GM18520 (cell line): ENCODE measurements around the gene GALNT7.
"Not testable (repeated sequence)": the region's sequence is repeated elsewhere in the genome, so short reads cannot be mapped to it uniquely, and the experiment has no call there.

Experiments
- ATAC-seq: cut with Tn5 transposase; IDR thresholded peaks from one replicate; pipeline ENCODE4 v1.9.1; 2021; ENCODE audit not compliant: unreplicated experiment

Gene GALNT7

DNA sequence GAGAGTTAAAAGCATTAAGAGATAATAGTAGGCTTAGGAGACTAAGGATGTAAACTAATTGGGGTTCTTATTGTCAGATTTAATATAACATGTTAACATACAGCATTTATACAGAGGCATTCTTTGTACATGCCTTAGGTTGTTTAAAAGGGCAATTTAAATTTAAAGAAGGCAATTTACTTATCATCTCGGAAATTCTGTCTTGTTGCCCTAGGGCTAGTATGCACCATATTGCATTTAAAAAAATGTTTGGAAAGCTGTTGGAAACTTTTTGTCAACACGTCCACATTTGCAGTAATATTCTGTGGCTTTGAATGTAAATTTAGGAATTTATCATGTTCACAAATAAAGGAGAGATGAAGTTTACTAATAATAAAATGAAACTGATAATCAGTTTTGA lies 25.5 kb downstream of the GALNT7 start:
- ATAC-seq = no peak

DNA sequence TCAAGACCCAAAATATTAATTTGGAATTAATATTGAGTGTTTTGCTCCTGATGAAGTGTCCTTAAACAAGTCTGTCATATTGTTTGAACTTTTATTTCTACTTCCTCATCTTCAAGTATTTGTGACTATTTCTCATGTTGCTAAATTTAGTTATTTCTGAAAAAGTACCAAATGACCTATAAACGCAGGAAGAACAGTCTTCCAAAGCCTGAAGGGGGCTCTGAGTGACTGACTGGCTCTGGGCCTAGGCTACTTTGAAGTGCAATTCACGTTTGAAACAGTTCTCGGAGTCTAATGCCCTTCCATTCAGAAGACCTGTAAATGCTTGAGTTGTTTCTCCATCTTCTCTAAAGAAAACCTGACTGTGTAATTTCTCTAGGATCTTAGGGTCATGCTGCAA lies 26.5 kb downstream of the GALNT7 start:
- no peak for ATAC-seq

DNA sequence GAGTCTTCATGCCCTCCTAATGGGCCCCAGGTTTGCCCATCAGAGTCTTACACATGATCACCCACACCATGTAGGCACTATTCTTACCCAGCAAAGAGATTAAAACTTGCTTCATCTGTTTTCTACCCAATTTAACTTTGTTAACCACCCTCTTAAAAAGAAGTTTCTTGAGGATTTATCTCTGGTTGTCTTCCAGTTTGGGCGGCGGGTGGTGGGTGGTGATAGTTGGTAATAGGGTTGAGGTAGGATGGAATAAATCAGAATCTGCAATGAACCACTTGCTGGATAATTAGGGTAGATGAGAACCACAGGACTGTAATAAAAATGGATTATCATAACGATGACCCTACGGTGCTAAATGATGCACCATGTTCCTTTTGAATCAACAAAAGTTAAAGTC lies 30.9 kb downstream of the GALNT7 start:
- ATAC-seq = no peak

DNA sequence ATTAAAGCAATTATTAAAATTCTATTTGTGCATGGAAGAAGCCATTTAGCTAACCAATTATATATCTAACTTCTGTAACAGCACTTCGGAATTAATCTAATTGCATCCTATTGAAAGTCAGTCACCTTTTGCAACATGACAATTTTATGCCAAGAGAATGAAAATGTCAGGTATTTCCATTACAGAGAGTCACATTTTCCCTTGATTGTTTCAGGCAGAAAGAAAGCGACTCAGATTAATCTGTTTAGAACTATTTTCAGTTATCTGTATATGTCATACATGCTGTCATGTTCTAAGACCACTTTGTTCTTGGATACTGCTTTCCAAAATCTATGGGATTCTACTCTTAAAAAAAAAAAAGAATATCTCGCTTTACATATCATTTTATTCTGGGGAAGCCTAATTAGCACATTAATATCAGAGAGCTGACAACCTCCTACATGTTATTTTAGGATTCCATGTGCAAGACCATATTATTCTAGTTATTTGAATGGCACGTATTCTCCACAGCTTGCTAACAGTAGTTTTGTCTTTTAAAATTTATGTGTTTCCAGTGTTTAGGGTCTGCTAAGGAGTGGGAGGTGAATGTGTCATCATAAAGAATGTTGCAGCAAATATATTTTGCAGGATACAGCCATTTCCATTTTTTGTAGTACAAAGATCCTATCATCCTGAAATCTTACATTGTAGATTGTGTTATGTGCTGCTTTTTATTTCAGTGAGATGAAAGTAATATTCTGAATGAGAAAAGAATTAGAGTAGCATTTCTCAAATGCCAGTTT lies 31.7 kb downstream of the GALNT7 start:
- no peak for ATAC-seq

DNA sequence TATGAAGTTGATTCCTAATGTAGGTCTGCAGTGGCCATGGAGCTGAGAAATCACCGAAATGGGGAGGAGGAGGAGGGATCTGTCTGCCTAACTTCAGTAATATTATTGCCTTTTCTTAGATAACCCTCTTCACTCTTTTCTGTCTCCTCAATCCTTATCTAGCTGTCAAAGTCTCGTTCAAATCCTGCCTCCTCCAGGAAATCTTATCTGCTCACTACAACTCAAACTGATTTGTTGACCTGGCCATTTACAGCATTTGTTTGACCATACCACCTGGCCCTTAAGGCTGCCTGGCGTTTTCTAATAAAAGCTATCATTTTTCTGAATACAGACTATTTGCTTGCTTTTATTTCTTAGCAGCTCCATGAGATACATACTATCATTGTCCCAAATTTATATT lies 33.8 kb downstream of the GALNT7 start:
- ATAC-seq = no peak

DNA sequence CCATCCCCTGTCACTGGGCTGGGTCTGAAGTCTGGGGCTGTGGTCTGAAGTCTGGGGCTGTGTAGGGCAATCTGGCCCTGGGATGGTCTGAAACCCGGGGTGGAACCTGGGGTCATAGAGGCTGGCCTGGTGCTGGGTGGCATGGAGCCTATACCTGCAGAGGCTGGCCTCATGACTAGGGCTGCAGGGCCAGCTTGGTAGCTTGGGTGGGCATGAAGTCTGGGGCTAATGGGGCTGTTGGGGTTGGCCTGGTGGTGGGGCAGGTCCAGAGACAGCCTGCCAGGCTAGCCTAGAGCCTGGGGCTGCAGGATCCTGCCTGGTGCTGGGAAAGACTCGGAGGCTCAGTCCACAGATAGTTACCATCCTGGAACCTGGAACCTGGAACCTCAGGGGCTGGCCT lies 37.0 kb downstream of the GALNT7 start:
- ATAC-seq = no peak

DNA sequence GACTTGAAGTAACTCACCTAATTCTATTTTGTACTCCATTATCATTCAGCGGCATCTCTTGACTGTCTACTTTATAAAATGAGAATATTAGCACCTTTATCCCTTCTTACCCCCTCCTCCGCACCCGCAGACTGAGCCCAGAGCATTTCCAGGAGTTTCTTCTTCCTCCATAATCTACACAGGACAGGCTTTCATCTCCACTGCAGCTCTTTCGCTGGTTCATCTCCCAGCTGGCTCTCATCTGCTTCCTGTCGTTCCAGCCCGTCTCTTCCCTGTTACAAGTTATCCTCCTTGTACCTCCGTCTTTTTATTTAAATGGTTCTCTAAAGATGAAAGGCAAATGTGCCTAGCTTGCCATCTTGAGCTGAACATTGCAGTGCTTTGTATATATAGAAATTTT lies 39.8 kb downstream of the GALNT7 start:
- ATAC-seq = no peak

DNA sequence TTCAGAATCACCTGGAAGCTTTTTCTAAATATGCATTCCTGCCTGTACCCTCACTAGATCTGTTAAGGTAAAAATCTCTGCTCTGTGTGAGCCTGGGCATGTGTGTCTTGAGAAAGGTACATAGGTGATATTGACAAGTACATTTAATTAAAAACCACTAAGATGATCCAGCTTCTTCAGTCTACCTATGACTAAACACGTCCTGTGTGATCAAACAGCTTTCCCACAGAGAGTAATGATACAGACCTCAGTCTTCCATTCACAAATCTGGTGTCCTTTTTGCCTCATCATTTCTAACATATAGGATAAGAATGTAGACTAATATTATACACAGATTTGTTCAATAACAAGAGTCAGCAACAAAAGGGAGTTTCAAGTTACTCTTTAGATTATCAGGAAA lies 42.6 kb downstream of the GALNT7 start:
- no peak for ATAC-seq

DNA sequence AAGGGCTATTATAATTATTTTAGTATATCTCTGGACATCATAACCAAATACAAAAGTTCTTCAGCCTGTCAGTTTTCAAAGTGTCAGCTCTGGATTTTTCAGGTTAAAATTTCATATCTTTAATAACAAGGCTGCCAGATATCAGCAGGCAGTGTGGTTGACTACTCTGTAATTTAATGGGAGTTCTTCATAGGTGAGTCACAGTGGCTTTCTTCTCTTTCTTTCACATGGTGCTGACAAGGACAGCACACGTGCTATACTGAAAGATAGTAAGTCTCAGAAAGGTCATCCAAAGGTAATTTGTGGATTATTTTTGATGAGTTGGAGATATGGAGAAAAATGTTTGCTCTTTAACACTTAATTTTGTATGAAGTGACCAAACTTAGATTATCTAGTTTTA lies 43.2 kb downstream of the GALNT7 start:
- no peak for ATAC-seq

DNA sequence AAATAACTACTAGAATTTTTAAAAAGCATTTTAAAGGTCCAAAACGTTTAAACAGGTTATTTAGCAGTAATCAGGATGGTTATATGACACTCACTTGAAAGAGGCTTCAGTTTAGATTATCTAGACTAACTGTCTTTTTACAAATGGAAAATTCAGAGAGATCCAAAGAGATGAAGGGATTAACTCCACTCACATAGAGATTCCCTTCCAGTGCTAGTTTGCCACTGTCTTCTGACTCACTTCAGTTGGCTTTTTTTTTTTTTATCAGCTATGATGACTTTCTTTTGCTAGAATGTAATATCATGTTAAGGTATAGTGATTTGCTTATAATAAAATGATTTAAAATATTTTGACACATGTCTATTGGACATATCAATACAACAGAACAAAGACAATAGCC lies 43.8 kb downstream of the GALNT7 start:
- no peak for ATAC-seq

DNA sequence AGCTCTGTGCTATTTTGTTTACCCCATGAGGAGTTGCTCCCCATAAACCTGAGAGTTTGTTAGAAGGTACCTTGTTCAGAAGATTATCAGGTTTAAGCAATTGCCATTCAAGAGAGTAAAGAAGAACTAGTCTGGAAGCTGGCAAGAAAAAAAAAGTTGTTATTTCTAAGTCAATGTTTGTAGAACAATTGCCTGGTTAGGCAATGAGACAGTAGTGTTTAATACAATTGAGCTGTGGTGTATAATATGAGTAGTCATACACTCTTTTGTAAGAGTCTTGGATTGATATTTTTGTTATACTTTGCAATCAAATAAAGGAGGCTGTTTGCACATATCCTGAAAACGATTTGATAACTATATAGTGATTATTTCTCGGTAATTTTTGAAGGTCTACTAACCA lies 44.7 kb downstream of the GALNT7 start:
- ATAC-seq = no peak

DNA sequence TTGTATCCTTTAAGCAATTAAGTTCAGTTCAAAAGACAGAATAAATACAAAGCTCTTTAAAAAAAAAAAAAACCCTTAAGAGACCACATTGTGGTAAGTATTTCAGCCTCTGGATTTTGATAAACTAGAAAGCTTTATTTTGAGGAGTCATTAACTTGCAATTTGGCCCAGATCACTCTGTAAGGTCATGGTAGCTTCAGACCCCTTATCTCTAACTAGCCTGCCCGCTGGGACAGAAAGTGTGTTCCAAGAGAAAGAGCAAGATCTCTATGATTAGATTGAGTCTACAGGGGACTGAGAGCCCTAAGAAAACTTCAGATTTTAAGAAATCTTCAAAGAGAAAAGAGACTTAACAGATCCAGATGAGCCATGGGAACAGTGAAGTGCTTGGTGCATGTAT lies 45.6 kb downstream of the GALNT7 start:
- no peak for ATAC-seq

DNA sequence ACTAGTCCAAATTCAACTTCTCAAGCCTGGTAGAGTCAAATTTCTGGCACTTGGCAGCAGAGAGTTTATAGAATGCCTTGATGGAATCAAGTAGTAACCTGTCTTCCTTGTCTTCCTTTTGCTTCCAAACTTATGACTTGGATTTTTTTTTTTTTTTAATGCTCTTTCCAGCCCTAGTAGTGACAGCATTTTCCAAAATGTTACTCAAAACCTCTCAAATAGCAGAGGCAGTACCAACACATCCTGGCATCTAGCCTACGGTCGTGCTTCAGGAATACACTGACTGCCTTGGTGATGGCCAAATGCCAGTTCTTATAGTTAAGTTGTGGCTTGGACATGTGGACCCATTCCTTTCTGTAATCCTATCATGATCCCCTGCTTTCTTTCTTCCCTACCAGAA lies 46.0 kb downstream of the GALNT7 start:
- no peak for ATAC-seq

DNA sequence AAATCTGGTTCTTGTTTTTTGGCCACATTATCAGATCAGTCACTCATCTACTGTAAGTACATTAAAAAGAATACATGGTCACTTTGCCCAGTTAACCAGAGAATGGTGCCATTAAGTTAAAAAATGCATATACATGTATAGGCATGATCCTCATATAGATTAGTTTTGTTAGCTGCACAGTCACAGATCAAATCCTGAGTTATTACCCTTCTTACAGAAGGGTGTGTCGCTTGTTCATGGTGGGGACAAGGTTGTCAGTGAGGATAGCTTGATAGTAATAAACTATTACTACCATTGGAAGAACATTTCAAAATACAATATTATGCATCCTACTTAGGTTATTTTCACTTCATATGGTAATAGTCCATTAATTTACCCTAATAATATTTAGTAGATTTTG lies 48.5 kb downstream of the GALNT7 start:
- no peak for ATAC-seq

DNA sequence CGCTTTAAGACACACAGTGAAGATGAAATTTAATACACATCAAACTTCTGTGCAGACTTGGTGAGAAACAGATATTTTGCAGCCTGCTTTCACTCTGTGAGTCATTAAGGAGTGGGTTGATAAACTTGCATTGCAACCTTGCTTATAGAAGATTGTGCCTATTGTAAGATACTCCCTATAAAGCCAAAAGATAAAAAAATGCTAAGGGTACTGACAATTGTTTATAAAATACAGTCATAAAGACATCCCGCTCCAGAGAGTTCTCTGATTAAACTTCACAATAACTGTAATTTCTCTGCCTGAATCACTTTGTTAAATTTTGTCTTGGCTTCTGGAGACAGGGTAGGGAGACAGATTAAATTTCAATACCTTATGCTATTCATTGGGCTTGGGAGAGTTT lies 49.1 kb downstream of the GALNT7 start:
- no peak for ATAC-seq

DNA sequence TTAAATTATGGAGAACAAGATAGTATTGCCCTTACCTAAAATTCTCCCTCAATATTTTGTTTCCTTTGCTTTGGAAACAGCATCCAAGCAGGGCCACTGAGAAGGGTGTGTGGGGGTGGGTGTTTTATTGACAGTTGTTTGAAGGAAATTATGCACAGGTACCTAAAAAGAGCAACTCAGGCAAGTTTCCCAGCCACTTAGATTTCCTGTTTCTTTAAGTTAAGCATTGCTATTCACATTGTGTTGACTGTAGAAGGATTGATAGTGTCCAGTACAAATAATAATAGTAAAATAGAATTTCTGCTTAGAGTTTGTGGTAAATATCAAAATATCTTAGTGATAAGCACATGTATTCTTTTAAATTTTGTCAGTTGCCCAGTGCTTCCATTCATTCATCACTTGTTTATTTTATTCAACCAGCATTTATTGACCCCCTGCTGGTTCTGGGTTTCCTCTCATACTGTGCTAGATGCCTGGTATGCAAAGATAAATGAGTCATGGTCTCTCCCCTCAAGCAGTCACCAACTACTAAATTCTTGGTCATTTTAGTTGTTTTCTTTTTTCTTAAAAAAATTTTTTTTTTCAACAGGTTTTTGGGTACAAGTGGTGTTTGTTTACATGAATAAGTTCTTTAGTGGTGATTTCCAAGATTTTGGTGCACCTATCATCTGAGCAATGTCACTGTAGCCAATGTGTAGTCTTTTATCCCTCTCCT lies 50.0 kb downstream of the GALNT7 start:
- ATAC-seq = no peak

DNA sequence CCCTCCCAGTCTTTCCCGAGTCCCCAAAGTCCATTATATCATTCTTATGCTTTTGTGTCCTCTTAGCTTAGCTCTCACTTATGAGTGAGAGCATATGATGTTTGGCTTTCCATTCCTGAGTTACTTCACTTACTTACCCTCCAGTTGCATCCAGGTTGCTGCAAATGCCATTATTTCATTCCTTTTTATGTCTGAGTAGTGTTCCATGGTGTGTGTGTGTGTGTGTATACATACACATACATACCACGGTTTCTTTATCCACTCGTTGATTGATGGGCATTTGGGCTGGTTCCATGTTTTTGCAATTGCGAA lies 50.5 kb downstream of the GALNT7 start:
- not testable (repeated sequence) for ATAC-seq

DNA sequence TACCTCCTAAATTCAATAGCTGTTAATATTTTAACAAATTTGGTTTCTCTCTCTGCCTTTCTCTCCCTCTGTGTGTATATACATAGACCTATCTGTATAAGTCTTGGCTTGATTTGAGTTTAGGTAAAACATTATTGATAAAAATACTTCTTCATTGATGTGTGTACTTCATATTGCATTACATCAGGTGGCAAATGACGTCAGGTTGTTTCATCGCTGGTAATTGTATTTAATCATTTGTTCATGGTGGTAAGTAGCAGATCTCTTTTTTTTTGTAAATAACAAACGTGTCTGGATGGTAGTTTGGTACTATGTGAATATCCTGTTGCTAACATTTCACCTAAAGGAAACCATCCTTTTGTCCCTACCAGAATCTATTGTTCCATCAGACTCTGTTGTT lies 55.1 kb downstream of the GALNT7 start:
- no peak for ATAC-seq

DNA sequence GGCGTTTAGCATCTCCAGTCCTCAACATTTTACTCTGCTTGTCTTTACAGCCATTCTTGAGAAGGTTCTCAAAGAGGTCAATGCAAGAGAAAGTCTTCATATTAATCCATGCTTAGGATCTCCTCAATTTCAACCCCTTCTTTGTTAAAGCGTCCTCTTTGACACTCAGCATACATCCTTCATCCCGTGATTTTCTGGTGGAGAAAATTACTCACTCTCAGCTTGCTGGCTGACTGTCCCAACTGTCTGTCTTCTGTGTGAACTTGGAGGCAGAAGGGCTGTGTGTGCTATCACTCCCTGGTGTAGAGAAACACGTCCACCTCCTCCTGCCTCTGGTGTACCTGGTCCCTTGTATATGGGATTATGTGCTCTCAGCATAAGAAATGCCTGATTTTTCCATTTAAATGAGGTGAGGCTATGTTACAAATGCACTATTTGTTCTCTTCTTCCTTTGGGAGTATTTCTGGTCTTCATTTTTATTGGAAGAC lies 57.8 kb downstream of the GALNT7 start:
- no peak for ATAC-seq

DNA sequence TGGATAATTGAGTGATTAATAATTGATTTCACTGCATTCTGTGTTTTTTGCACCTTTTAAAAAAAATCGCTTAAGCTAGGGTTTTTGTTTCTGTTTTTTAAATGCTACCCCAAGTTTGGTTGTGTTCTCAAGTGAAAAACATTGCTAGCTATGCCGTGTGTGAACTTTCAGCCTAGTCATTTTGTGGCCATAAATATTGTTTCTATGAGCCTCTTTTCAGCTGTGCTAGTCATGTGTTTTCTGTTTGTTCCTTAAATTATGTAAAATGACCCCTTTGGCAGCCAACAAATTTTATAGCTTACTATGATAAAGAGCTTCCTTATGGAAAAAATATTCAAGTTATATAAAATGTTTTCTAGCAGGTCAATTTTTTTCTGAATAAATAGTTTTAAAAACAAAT lies 59.1 kb downstream of the GALNT7 start:
- ATAC-seq = no peak

DNA sequence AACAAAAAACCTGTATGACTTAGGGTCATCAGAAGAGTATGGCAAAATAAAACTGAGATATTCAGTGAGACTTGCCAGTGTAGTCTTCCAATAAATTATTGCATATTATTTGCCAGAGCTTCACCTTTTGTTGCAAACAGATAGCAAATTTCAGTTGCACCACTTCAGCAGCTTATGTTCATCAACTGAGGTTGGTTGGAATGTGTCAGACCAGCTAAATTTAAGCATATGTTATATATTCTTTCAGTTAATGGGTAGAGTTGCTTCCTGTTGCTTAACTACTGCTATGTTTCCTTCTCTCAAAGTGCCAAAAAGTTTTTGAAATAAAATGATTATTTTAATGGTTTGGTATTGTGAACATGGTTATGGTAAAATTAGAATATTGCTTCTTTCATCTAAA lies 61.5 kb downstream of the GALNT7 start:
- no peak for ATAC-seq

DNA sequence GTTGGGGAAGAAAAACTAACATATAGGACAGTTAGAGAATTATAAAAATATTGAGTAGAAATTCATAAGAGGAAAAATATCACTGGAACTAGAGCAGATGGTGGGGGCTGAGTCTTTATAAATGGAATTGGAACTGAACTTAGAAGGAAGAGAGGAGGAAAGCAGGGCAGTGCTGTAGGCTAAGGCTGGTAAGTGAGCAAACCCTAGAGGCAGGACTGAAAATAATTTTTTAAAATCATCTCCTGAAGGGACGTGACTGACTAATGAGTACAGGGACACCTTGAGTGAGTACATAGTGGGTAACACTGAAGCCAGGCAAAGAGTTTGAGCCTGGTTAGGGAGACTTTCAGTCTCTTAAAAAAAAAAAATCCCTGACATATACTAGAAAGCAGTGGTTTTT lies 63.3 kb downstream of the GALNT7 start:
- ATAC-seq = no peak

DNA sequence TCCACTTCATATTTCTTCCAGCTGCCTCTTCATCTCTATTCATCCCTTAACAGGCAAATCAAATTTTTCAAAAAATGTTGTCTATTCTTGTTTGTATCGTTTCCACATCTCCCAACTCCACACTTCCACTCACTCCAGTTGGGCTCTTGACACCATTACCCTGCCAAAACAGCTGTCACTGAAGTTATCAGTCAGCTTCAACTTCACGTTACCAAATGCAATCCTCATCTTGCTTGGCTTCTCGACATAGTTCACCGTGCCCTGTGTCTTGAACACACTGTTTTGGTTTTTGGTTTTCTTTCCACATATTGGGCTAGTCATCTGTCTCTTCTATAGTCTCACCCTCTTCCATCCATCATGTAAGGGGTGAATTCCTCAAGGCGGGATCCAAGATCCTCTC lies 65.2 kb downstream of the GALNT7 start:
- no peak for ATAC-seq
